Retinal pigment epithelial cell (primary cell): ENCODE data around the gene VAV3.

Source experiments
- DNase-seq: peaks from one replicate; pipeline ENCODE4 v3.0.0-alpha.2; 2010; ENCODE audit warnings: low read depth
- H3K4me3 ChIP-seq: 2 replicates; pipeline ENCODE4 v1.5.1; 2011; ENCODE audit warnings: mild to moderate bottlenecking, low read length, control low read depth, moderate library complexity
- CTCF ChIP-seq: conservative IDR thresholded peaks from 2 replicates; pipeline ENCODE4 v1.5.1; 2011; ENCODE audit warnings: low read depth, low read length, control low read depth, inconsistent platforms

VAV3 gene

GRCh38 chr1:107682467-107682866 lies 282.5 kb downstream of the VAV3 start:
- no peak overlapping the region for H3K4me3 ChIP-seq
- DNase-seq: no peak

DNA sequence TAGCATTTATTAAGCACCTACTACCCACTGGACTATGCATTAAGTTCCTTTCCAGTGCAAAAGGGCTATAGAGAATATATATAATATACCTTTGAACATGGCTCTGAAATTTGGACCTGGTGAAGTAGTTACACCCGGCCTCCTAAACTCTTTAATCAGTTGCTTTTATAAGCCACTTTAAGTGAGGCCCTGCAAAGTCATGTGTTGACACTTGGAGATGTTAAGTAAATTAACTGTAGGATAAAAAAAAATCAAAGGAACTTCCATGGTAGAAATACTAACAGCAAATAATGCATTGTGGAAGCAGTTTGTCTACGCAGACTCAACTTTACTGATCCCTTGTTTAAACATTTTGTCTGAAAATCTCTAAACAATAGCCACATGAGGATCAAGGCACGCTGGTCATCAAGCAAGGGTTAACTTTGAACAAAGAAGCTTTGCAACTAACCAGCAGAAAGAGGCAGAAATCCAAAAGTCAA lies 283.9 kb downstream of the VAV3 start:
- H3K4me3 ChIP-seq: no peak overlapping the region
- DNase-seq: no peak
- no peak for TF ChIP-seq CTCF

More at GRCh38 chr1:107682467-107682866, 282.5 kb downstream of the VAV3 start:
- no peak for TF ChIP-seq CTCF

DNA sequence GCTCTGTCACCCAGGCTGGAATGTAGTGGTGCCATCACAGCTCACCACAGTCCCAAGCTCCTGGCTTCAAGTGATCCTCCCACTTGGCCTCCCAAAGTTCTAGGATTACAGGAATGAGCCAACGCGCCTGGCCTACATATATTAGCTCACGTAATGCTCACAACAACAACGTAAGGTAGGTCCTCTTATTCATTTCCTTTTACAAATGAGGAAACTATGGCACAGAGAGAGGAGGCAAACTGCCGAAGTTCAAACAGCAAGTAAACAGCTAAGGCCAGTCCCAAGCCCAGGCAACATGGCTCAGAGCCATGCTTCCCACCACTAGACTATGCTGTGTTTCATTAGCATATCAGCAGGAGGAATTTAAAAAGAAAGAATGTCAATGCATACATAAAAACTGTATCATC lies 284.4 kb downstream of the VAV3 start:
- no peak overlapping the region for H3K4me3 ChIP-seq
- DNase-seq: no peak
- TF ChIP-seq CTCF: no peak

GRCh38 chr1:107679411-107679953 lies 285.5 kb downstream of the VAV3 start:
- no peak for DNase-seq
- no peak overlapping the region for H3K4me3 ChIP-seq
- no peak for TF ChIP-seq CTCF

- no peak for TF ChIP-seq CTCF
- H3K4me3 ChIP-seq: no peak overlapping the region
- no peak for DNase-seq
Measured at GRCh38 chr1:107678993-107679392, 286.0 kb downstream of the VAV3 start.

GRCh38 chr1:107677697-107678096 lies 287.3 kb downstream of the VAV3 start:
- no peak for TF ChIP-seq CTCF
- no peak for DNase-seq
- H3K4me3 ChIP-seq: no peak overlapping the region

DNA sequence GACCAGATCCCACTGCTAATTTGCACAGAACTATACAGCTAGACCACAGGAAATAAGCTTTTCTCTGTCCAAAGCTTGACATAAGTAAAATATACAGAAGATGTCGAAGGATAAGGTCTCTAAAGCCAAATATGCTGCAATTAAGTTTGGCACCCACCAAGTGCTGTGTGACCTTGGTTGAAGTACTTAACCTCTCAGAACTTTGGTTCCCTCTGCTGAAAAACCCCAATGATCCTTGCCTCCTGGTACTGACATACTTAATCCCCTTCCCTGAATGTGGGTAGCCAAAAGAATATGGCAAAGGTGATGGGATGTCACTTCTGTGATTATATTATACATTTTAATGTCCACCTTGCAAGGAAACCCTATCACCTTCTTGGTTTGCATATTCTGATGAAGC lies 290.5 kb downstream of the VAV3 start:
- no peak for DNase-seq

More for the DNA sequence above, 290.5 kb downstream of the VAV3 start:
- H3K4me3 ChIP-seq: no peak overlapping the region
- TF ChIP-seq CTCF: no peak
